Activated naive CD4-positive, alpha-beta T cell treated with Interleukin-2 at 50 U/mL for 16 hours (primary cell): Measurements from ENCODE around the gene HLCS.

ENCODE experiments used
- DNase-seq: peaks from one replicate; pipeline ENCODE4 v3.0.0-alpha.2; 2020

The HLCS gene

GRCh38 chr21:36985751-36986594 lies 19.5 kb upstream of the HLCS start:
- DNase-seq = no peak

DNA sequence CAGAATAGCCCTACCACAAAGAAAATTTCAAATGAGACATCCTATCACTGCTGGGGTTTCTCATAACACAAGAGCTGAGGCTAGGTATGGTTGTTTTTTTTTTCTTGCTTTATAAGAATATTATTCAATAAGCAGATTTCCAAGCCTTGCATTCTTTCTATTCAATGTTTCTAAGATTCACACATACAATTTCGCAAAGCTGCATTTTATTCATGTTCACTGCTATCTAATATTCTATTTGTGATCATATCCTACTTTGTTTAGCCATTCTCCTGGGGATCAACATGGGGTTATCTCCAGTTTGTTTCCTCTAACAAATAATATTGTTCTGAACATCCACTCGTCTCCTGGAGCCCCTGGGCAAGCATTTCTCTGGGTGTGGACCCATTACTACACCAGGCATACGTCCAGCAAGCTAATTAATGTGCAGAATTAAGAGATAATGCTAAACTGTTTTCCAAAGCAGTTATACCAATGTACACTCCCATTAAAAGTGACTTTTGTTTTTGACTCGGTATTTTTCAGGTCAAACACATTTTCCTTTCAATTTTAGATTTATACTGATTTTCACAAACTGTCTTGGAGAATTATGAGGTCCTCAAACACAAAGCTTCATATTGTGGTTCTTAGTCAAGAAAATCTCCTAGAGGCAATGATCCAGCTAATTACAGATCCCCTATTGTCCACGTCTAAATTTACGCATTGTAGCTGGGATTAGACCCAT lies 15.7 kb upstream of the HLCS start:
- DNase-seq = no peak

DNA sequence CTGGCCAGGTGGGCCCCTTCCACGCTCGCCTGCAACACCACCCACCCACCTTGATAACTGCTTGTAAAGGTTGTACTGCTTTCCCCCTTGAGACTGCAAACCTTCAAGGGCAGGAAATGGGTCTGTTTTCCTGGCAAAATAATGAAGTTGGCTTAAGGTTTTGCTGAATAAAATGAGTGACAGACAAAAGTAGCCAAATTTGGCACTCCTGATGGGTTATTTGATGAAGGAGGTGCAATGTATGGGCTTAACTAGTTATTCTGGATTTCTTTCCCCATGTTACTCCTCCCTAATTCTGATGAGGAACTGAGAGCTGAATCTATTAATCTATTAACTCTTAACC lies 14.6 kb upstream of the HLCS start:
- no peak for DNase-seq

DNA sequence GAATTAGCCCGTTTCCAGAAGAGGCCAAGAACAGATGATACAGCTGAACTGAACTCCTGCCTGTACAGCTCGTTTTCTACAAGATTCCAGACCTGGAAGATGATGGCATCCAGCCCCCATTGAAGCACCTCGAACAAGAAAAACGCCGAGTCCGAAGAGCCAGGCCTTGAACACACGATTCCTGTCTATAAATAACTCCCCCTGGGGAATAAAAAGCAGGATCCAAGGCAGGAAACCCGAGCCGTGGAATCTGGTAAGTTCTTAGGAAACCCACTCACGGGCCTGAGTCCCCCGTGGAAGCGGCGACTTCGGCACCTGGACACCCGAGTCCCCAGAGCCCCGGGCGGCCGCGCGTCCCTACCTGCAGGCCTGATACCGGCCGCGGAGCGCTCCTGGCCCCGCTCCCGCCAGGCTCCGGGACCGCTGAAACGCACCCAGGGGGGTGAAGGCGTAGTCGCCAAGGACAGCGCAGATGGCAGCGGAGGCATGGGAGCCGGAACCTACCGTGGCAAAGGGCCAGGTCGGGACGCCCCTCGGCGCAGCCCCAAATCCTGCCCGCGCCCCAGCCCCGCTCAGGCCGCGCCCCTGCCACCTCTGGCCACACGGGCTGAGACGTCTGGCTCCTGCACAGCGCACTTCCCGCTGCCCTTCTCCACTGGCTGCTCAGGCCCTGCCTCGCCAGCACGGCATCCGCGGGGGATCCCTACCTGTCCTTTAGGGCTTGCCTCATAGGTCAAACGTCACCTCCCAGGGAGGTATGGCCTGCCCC lies 14.0 kb upstream of the HLCS start:
- no peak for DNase-seq

DNA sequence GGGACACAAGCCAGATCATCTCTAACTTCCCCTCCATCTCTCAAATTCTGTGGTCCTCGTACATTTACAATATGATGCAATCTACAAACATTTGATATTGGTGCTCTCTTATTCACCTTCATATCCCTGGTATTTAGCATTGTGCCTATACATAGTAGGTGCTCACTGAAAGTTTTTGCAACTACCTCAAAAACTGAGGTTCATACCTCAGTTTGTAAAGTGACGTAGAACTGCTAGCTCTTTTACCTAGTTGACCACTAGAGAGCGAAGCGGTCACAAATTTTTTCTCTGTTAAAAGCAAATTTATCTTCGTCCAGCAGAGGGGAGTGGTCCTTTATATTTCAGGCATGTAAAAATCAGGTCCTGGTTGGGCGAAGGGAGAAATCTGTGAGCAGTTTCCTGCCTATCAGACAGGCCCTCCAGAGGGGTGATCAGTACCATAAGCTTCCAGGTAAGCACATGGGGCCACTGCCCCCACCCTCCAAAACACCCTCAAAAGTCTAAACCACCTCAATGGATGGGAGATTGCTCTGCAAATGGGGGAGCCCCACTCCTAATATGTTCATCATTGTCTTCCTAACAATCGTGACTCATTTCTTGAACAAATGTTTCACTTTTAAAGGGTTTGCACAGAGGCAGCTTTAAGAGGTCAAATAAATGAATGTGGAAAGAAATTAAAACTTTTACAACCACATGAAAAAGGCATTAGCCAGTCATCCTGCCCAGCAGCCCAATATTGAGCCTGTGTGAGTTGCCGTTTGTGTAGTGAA lies 10.6 kb upstream of the HLCS start:
- no peak for DNase-seq

DNA sequence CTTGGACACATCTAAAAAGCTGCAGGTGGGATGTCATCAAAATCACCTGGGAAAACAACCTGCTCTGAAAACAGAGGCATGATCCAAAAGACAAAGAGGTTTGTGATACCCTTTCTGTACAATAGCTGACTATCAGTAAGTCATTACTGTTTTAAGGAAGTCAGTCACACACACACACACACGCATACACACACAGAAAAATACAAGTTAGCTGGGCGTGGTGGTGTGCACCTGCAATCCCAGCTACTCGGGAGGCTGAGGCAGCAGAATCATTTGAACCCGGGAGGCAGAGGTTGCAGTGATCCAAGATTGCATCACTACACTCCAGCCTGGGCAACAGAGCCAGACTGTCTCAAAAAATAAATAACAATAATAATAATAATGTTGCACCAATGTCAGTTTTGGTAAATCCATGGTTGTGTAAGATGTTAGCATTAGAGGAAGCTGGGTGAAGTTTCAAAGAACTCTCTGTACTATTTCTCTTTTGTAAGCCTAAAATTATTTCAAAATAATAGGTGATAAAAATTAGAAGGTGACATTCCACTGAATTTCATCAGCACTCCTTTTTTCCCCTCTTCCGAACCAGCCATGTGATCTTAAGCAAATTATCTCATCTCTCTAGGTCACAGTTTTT lies 9.9 kb upstream of the HLCS start:
- no peak for DNase-seq

DNA sequence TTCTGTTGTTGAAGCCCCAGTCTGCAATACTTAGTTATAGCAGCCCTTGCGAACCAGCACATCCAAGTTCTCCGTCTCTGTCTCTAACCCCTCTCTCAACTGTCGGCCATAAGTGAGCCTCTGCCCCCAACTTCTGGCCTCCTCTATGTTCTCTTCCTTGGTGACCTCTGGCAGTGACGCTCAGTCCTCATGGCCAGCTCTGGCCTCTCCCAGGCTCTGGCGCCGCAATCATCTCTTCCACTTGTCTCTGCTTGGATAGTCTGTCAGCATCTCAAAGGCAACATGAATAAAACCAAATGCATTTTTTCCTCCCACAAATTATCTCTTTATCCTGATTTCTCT lies 8.4 kb upstream of the HLCS start:
- DNase-seq = no peak

DNA sequence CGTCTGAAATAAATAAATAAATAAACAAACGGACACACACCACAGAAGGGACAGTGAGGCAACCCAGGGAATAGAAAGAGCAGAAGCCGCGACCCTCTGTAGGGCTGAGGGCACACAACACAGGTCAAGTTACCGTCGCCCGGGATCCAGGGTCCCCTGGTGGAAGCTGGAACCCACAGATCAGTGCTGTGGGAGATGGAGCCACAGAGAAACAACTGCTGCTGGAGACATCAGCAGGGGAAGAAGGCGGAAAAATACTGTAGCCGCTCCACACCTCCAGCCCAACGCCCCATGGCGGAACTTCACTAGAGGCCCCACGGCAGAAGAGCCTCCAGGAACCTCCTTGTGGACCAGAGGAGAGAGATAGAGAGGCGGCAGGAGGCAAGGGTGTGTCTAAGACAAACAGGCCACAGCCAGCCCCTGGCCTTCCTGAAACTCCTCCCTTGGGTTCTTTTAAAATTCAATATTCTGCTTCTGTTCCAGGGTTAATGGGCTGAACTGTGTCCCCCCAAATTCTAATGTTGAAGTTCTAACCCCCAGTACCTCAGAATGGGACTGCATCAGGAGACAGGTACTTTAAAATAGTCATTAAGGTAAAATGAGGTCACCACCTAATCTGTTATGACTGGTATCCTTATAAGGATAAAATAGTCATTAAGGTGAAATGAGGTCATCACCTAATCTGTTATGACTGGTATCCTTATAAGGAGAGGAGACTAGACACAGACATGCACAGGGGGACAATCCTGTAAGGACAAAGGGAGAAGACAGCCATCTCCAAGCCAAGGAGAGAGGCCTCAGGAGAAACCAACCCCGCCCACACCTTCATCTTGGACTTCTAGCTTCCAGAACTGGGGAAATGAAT lies 7.7 kb upstream of the HLCS start:
- no peak for DNase-seq

- no peak for DNase-seq
Observed at GRCh38 chr21:36968976-36969375, 2.5 kb upstream of the HLCS start.

DNA sequence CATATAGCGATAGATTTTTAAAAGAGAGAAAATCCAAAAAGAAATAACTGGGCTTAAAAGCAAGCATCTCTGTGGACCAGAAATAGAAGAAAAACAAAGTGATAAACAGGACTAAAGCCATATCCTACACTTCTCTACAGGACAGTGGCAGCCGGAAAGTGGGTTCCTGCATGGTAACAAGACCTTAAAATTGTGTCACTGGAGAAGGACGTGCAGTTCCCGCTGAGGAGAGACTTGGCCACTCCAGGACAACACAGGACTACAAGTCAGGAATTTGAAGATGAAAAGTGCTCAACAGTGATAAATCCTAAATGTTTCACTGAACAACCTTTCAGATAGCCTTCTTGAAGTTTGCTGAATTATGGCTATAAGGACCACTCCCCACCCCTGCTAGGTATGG lies 1.9 kb upstream of the HLCS start:
- DNase-seq = no peak

DNA sequence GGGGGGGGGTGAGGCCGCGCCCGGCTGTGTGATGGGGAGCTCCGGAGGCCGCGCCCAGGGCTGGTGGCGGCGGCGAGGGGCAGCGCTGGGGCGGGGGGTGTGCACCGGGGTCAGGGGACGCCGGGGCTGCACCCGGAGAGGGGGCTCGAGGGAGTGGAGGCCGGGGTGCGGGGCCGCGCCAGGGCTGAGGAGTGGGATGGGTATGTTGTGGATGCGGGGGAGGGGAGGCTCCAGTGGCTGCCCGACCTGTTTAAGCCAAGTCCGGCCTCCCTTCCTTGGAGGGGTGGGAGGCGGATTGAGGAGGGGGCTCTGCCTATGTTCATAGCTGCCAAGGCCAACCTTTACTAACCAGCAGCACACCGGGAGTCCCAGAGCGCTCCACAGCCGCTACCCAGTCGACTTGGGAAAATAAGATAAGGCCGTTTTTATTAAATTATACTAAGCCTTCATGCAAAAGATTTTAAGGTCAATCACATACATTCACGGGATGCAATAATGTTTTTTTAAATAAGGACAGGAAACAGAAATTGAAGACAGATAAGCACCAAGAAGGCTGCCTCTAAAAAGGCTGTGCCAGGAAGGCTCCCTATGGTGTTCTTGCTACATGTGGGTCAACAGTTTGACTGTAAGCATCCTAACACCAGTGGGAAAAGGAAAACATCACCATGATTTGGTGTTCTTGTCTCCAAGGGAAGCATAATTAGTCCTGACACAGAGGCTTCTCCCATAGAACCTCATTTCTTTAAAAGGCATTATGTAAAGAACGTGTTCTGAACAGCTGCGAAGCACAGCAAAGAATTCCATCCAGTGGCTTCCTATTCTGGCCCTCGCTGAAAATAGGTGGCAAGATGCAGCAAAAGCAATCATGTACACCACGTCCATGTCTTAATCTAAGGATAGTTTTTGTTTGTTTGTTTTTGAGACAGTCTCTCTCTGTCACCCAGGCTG lies 626 bp upstream of the HLCS start:
- DNase-seq = no peak

DNA sequence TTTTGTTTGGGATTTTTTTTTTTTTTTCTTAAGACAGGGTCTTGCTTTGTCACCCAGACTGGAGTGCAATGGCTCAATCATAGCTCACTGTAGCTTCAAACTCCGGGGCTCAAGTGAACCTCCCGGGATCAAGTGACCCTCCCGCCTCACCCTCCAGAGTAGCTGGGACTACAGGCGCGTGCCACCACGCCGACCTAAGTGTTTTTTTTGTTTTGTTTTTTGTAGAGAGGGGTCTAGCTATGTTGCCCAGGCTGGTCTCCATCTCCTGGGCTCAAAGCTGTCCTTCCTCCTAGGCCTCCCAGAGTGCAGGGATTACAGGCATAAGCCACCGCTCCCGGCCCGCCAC lies 776 bp downstream of the HLCS start:
- no peak for DNase-seq

GRCh38 chr21:36964827-36965719 lies 1.4 kb downstream of the HLCS start:
- no peak for DNase-seq

DNA sequence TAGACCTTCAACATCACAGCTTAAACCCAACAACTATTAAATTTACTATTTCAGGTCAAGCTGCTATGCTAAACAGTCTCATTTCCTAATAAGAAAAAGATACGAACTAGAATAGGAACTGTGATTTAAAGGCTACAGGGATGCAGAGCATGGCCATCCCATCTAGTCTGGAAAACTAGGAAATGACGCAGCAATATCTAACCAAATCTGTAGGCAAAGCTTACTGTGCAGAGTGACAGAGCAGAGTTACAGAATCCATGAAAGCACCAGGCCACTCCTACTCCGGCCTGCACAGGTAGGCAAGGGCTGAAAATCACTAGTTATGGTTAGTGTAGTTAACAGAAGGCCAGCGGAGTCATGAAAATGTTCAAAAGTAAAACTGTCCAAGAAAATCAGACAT lies 2.1 kb downstream of the HLCS start:
- DNase-seq = no peak

DNA sequence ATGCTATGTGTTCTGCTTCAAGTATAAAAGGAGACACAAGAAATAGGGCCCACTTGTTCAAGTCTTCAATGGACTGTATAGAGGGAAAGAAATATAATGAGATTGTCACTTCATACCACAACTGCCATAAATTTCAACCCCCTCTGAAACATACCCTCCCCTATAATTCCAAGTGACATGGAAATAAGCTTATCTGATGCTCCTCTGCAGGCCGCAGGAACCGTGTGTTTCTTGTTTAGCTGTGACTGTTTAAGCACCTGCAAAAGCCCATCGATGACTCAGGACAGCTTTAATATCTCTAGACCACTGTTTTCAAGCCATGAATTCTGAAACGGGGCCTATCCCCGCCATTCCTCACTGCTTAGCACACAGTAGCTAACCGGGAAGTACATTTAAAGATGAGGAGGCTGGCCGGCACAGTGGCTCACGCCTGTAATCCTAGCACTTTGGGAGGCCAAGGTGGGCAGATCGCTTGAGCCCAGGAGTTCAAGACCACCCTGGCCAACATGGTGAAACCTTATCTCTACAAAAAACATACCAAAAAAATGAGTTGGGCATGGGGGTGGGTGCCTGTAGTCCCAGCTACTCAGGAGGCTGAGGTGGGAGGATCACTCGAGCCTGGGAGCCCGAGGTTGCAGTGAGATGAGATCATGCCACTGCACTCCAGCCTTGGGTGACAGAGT lies 4.2 kb downstream of the HLCS start:
- no peak for DNase-seq

- DNase-seq = no peak
Observed at GRCh38 chr21:36960676-36961284, 5.7 kb downstream of the HLCS start.

DNA sequence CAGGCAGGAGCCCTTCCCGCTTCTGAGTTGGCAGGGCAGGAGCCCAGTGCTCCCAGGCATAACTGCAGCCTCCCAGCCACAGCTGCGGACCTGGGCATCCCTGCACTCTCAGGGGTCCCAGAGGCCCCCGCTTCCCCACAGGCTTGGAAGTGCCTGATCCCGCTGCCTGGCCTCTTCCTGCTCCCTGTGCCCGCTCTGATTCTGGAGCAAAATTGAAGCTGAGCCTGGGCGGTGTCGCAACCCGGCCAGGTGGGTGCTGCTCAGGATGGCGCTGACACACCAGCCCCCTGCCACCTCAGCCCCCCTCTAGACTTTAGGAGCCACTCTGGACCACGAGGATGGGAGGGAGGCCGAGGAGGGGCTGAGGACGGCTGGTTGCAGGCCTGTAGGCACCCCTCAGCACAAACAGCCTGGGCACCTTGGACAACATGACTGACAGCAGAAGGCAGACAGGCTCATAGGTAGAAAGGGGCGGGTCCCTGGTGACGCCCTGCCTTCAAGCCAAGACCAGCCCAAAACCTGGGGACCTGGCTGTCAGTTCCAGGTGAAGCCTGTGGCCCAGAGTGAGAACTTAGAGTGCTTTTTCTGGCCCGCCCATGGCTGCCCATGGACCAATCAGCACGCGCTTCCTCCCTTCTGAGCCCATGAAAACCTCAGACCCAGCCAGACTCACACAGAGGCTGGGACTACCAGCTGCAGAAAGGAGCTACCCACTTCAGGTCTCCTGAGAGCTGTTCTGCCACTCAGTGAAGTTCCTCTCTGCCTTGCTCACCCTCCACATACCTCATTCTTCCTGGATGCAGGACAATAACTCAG lies 7.2 kb downstream of the HLCS start:
- no peak for DNase-seq

GRCh38 chr21:36955783-36956182 lies 10.7 kb downstream of the HLCS start:
- no peak for DNase-seq
